Panc1 (cell line): ENCODE results near the gene PTGR3. TPM values are rescaled to one million over a fixed set of nuclear protein-coding genes. Genes with fewer than 3 reads are reported as not detected.

ENCODE experiments used
- ATAC-seq: fragments of 200-7000 bp; cut with Tn5 transposase; 2 replicates; pipeline ENCODE4 v1.9.1; 2020; ENCODE audit warnings: mild to moderate bottlenecking, moderate library complexity
- BruUV-seq: library from RNA; stranded (reverse); fragments of 400-500 nt; replicated peaks from 2 replicates; lab custom pipeline; 2021; lab: Mats Ljungman, UMichigan
- CTCF ChIA-PET: fragments of 300-600 bp; sonication (Branson Sonifier 250); formaldehyde crosslinking; loops from one replicate; lab custom pipeline; 2022; ENCODE audit warnings: antibody characterized with exemption; lab: Charles Lee
- POLR2A ChIA-PET: fragments of 300-600 bp; sonication (Branson Sonifier 250); formaldehyde crosslinking; loops from one replicate; lab custom pipeline; 2022; ENCODE audit warnings: antibody characterized with exemption; lab: Charles Lee
- DNase-seq: peaks from one replicate; pipeline ENCODE4 v3.0.0-alpha.2; 2010; ENCODE audit warnings: low read depth, low spot score
- H3K27ac ChIP-seq: 2 replicates; pipeline ENCODE4 v1.5.1; 2011; ENCODE audit warnings: mild to moderate bottlenecking, low read length, inconsistent platforms
- H3K27me3 ChIP-seq: fragments of 200-500 bp; sonication (Bioruptor generic); 2 replicates; pipeline ENCODE4 v1.6.0; 2014; ENCODE audit warnings: low read length, inconsistent platforms; ENCODE audit not compliant: control insufficient read depth, insufficient read depth
- H3K36me3 ChIP-seq: fragments of 200-500 bp; sonication (Bioruptor generic); 2 replicates; pipeline ENCODE4 v1.5.1; 2014; ENCODE audit warnings: inconsistent platforms, mild to moderate bottlenecking, low read length, moderate library complexity; ENCODE audit not compliant: control insufficient read depth, insufficient read depth
- H3K4me1 ChIP-seq: 2 replicates; pipeline ENCODE4 v1.5.1; 2011; ENCODE audit warnings: inconsistent platforms, mild to moderate bottlenecking, low read length, moderate library complexity; ENCODE audit not compliant: control insufficient read depth, insufficient read depth
- H3K4me3 ChIP-seq, 2 experiments: 2 replicates each; pipeline ENCODE4 v1.5.1; 2011 to 2012; ENCODE audit warnings: low read depth in 2 of 2, low read length in 2 of 2, mild to moderate bottlenecking in 2 of 2, inconsistent platforms in 1 of 2, moderate library complexity in 1 of 2
- H3K9me3 ChIP-seq: fragments of 200-500 bp; sonication (Bioruptor generic); 2 replicates; pipeline ENCODE4 v1.5.1; 2014; ENCODE audit warnings: low read depth, mild to moderate bottlenecking, inconsistent platforms, low read length, moderate library complexity; ENCODE audit not compliant: control insufficient read depth, insufficient read depth
- POLR2AphosphoS5 ChIP-seq: IDR thresholded peaks from 2 replicates; pipeline ENCODE4 v1.6.1; 2012; ENCODE audit warnings: mild to moderate bottlenecking, low read depth, low read length, moderate library complexity
- SIN3A ChIP-seq: IDR thresholded peaks from 2 replicates; pipeline ENCODE4 v1.6.1; 2012; ENCODE audit warnings: low read depth, mild to moderate bottlenecking, low read length, moderate library complexity, borderline replicate concordance; ENCODE audit not compliant: insufficient read depth
- TCF7L2 ChIP-seq: IDR thresholded peaks from 2 replicates; pipeline ENCODE4 v1.6.1; 2011; ENCODE audit warnings: mild to moderate bottlenecking, low read depth, low read length, inconsistent platforms
- in situ Hi-C: cut with HindIII; loops from 2 replicates; pipeline ENCODE4 v1.10.0; 2016; ENCODE audit warnings: low sequenced_read_pairs, low pct_unique_long_range_greater_than_20kb
- intact Hi-C: fragments of 100-400 bp; cut with micrococcal nuclease; formaldehyde crosslinking; loops from one replicate; pipeline ENCODE4 v1.10.0; 2022; ENCODE audit not compliant: unreplicated experiment
- total RNA-seq: library from RNA; stranded (reverse); gene quantifications from one replicate; pipeline ENCODE4 v1.2.1, GENCODE V29; 2021; ENCODE audit not compliant: unreplicated experiment
- TF ChIP-seq, protein P1 (sequence below), 2 experiments: IDR thresholded peaks; 2 replicates each; pipeline ENCODE4 v1.6.1; 2011 to 2012; ENCODE audit warnings: low read depth in 2 of 2, control low read depth in 1 of 2, low read length in 1 of 2, mild to moderate bottlenecking in 1 of 2, moderate library complexity in 1 of 2; ENCODE audit not compliant: insufficient read depth in 1 of 2
- TF ChIP-seq, protein P2 (sequence below): fragments of 450-650 bp; IDR thresholded peaks from 2 replicates; pipeline ENCODE4 v1.5.1; 2017; ENCODE audit warnings: mild to moderate bottlenecking

PTGR3 gene
- total RNA-seq, 1 experiment from 2014 or later: 45.0 TPM

- in situ Hi-C loops: no loop called here
- ChIA-PET CTCF (no interaction called here), POLR2A (no interaction called here)
- H3K27ac ChIP-seq: no peak overlapping the region
- TF ChIP-seq, protein P1, sequence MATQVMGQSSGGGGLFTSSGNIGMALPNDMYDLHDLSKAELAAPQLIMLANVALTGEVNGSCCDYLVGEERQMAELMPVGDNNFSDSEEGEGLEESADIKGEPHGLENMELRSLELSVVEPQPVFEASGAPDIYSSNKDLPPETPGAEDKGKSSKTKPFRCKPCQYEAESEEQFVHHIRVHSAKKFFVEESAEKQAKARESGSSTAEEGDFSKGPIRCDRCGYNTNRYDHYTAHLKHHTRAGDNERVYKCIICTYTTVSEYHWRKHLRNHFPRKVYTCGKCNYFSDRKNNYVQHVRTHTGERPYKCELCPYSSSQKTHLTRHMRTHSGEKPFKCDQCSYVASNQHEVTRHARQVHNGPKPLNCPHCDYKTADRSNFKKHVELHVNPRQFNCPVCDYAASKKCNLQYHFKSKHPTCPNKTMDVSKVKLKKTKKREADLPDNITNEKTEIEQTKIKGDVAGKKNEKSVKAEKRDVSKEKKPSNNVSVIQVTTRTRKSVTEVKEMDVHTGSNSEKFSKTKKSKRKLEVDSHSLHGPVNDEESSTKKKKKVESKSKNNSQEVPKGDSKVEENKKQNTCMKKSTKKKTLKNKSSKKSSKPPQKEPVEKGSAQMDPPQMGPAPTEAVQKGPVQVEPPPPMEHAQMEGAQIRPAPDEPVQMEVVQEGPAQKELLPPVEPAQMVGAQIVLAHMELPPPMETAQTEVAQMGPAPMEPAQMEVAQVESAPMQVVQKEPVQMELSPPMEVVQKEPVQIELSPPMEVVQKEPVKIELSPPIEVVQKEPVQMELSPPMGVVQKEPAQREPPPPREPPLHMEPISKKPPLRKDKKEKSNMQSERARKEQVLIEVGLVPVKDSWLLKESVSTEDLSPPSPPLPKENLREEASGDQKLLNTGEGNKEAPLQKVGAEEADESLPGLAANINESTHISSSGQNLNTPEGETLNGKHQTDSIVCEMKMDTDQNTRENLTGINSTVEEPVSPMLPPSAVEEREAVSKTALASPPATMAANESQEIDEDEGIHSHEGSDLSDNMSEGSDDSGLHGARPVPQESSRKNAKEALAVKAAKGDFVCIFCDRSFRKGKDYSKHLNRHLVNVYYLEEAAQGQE (IDR thresholded peaks at IDR 0.05; ENCODE audit: insufficient read depth in 1 of 2, low read depth in 2 of 2, low read length in 1 of 2): no peak
- TF ChIP-seq POLR2AphosphoS5: no peak
- TF ChIP-seq, protein P2, sequence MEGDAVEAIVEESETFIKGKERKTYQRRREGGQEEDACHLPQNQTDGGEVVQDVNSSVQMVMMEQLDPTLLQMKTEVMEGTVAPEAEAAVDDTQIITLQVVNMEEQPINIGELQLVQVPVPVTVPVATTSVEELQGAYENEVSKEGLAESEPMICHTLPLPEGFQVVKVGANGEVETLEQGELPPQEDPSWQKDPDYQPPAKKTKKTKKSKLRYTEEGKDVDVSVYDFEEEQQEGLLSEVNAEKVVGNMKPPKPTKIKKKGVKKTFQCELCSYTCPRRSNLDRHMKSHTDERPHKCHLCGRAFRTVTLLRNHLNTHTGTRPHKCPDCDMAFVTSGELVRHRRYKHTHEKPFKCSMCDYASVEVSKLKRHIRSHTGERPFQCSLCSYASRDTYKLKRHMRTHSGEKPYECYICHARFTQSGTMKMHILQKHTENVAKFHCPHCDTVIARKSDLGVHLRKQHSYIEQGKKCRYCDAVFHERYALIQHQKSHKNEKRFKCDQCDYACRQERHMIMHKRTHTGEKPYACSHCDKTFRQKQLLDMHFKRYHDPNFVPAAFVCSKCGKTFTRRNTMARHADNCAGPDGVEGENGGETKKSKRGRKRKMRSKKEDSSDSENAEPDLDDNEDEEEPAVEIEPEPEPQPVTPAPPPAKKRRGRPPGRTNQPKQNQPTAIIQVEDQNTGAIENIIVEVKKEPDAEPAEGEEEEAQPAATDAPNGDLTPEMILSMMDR: no peak
- TF ChIP-seq SIN3A: no peak
- no peak for TF ChIP-seq TCF7L2
- H3K9me3 ChIP-seq: no peaks in the 10 kb centered on the region
- H3K27me3 ChIP-seq: no peaks in the 10 kb centered on the region
- no peak for ATAC-seq
- no peak for DNase-seq
- peaks cover 10% of the 10 kb centered on the region for H3K4me1 ChIP-seq
- intact Hi-C loops: no loop called here
- H3K36me3 ChIP-seq: no peaks in the 10 kb centered on the region
- BruUV-seq: no TSS peak
- no peak overlapping the region for H3K4me3 ChIP-seq
Measured at GRCh38 chr18:75164479-75164878, 44.5 kb downstream of the PTGR3 start.

DNA sequence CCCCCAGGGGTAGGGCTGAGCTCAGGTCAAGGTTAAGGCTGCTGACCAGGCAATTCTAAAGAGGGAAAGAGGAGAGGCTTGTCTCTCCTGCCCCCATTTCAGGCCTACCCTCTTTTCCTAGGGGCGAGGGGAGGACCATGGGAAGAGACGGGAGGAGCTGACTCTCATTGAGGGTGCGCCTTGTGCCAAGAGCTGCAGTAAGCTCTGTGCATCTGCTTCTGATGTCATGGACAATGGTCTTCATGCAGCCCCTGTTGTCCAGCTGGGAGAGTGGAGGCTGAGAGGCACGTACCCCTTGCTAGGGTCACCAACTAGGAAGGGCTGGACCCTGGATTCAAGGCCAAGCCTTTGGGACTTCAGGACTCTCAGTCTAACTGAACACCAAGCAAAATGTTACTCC, 45.2 kb downstream of the PTGR3 start:
- Histone ChIP-seq H3K4me3 (no peak overlapping the region), H3K27ac (no peak overlapping the region), H3K27me3 (no peaks in the 10 kb centered on the region), H3K36me3 (no peaks in the 10 kb centered on the region), H3K9me3 (no peaks in the 10 kb centered on the region), H3K4me1 (peaks cover 10% of the 10 kb centered on the region)
- DNase-seq (no peak), ATAC-seq (no peak)
- TF ChIP-seq TCF7L2 (no peak), SIN3A (no peak), POLR2AphosphoS5 (no peak)
- TF ChIP-seq, protein P2: no peak
- TF ChIP-seq, protein P1 (IDR thresholded peaks at IDR 0.05; ENCODE audit: insufficient read depth in 1 of 2, low read depth in 2 of 2, low read length in 1 of 2): no peak
- ChIA-PET CTCF (no interaction called here), POLR2A (no interaction called here)
- in situ Hi-C loops (no loop called here), intact Hi-C loops (no loop called here)
- no TSS peak for BruUV-seq
